NCI-H1694 (cell line): ENCODE measurements around the gene SLC39A6.
"Not testable (repeated sequence)": the region's sequence is repeated elsewhere in the genome, so short reads cannot be mapped to it uniquely, and the experiment has no call there.

ENCODE experiments used
- DNase-seq: peaks from one replicate; lab custom pipeline; 2025; lab: John Stamatoyannopoulos, UW

Gene SLC39A6

DNA sequence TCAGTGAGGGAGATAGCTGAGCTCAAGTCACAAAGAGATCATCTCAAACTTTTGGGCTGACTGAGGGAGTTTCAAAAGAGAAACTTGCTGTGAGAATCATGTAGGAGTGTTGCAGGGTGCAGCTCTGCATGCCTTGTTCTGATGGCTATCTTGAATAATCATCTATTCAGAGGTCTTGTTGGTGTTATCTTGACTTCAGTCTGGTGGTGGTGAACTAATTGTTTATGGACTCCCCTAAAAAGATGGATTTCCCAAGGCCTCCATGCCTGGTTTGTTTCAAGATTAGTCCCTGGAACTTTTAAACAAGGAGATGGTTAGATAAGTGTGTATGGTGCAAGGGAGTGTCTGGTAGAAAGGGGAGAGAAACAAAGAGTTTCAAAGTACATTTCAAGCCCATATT lies 29.8 kb downstream of the SLC39A6 start:
- no peak for DNase-seq

DNA sequence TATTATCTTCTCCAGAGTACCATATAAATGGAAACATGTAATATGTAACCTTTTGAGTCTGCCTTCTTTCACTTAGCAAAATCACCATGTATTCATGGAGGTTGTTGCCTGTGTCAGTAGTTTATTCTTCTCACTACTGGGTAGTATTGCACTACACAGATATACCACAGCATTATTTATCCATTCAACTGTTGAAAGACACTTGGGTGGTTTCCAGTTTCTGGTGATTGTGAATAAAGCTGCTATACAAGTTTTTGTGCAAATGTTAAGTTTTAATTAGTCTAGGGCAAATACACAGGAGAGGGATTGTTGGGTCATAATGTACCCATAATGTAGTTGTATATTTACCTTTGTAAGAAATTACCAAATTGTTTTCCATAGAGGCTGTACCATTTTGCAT lies 32.2 kb downstream of the SLC39A6 start:
- DNase-seq, result no peak

GRCh38 chr18:36095936-36096519 lies 33.1 kb downstream of the SLC39A6 start:
- peak; percentile 51 for DNase-seq

- no peak for DNase-seq
Measured at GRCh38 chr18:36094431-36094830, 34.7 kb downstream of the SLC39A6 start.

DNA sequence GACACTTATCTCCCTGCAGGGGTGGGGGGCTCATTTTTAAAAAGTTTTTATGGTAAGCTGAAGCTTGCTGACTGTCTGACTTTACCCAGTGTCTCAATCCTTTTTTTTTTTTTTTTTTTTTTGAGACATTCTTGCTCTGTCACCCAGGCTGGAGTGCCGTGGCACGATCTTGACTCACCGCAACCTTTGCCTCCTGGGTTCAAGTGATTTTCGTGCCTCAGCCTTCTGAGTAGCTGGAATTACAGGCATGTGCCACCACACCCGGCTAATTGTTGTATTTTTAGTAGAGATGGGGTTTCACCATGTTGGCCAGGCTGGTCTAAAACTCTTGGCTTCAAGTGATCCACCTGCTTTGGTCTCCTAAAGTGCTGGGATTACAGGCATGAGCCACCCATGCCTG lies 37.0 kb downstream of the SLC39A6 start:
- DNase-seq, result not testable (repeated sequence)

- no peak for DNase-seq
Measured at GRCh38 chr18:36089001-36089400, 40.1 kb downstream of the SLC39A6 start.

GRCh38 chr18:36088256-36088655 lies 40.9 kb downstream of the SLC39A6 start:
- no peak for DNase-seq

DNA sequence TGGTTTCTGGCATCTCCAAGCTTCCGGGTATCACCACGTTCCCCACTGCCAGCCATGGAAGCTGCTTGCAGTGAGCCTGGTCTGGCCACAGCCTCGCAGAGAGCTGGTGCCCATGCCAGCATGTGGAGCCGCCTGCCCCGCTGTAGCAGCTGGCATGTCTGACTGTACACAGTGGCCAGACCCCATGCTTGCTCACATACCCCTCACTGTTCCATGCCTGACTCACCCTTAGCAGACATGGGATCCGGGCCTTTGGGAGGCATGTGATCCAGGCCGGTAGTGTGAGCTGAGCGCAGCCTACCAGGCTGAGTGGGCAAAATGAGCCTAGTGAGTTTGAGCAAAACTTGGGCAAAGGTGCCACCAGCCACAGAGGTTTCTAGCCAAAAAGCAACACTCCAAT lies 43.0 kb downstream of the SLC39A6 start:
- DNase-seq, result no peak

- no peak for DNase-seq
Measured at GRCh38 chr18:36085195-36085594, 43.9 kb downstream of the SLC39A6 start.

GRCh38 chr18:36083729-36084128 lies 45.4 kb downstream of the SLC39A6 start:
- no peak for DNase-seq

DNA sequence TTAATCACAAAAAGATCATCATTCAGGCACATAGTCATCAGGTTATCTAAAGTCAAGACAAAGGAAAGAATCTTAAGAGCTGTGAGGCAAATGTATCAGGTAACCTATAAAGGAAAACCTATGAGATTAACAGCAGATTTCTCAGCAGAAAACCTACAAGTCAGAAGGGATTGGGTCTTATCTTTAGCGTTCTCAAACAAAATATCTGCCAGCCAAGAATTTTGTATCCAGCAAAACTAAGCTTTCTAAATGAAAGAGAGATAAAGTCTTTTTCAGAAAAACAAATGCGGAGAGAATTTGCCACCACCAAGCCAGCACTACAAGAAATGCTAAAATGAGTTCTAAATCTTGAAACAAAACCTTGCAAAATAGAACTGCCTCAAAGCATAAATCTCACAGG lies 48.0 kb downstream of the SLC39A6 start:
- DNase-seq, result not testable (repeated sequence)

DNA sequence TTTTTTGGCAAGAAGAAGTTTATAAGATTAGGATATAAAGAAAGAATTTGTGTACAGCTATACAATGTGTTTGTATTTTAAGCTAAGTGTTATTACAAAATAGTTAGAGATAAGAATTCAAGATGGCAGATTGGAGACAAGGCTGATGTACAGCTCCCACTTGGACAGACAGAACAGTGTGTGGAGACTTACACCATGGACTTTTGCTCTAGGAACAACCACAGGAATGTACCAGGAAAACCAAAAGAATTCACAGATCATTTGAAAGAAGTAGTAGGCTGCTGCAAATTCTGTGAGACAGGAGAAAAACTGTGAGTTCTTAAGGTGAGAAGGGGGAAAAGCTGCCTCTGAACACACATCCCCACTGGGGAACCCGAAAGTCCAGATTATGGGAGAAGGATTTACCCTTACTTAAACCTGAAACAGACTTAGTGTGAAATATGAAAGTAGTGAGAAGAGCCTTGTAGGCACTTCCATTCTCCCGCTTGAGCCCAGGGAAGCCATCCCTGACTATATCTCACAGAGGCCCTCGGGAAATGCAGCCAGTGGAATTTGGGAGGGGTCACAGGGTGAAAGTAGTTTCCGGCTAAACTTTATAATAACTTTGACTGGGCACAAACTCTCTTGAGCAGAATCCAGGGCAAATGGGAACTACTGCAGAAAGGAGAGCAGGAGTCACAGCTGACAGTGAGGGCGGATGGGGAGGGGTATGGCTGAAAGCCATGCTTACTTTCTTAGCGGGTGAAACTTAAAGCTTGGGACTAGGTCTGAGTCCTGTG lies 50.2 kb downstream of the SLC39A6 start:
- no peak for DNase-seq

GRCh38 chr18:36077764-36078163 lies 51.4 kb downstream of the SLC39A6 start:
- not testable (repeated sequence) for DNase-seq

DNA sequence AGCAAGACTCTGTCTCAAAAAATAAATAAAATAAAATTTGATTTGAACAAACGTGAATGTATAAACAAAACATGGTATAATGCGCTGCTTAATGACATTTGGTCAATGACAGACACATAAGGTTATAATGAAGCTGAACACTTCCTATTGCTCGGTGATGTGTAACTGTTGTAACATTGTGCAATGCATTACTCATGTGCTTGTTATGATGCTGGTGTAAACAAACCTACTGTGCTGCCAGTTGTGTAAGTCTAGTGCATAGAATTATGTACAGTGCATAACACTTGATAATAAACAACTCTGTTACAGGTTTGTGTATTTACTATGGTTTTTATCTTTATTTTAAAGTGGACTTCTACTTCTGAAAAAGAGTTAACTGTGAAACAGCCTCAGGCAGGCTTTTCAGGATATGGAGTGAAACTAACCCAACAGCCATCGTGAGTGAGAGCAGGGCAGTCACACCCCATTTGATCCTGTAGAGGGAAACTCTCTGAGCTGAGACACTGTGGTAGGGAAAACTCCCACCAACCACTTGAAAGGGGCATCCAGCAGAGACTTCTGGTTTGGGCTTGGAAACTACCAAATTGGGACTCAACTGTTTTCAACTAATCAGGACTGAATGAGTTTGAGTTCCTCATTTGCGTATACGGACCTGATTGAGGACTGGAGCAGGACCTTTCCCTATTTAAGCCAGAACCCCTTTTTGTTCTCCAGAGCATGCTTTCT lies 53.1 kb downstream of the SLC39A6 start:
- DNase-seq, result no peak

GRCh38 chr18:36074435-36074834 lies 54.7 kb downstream of the SLC39A6 start:
- DNase-seq, result no peak

- DNase-seq, result no peak
Measured at GRCh38 chr18:36073676-36074075, 55.5 kb downstream of the SLC39A6 start.

GRCh38 chr18:36072406-36072805 lies 56.7 kb downstream of the SLC39A6 start:
- not testable (repeated sequence) for DNase-seq

DNA sequence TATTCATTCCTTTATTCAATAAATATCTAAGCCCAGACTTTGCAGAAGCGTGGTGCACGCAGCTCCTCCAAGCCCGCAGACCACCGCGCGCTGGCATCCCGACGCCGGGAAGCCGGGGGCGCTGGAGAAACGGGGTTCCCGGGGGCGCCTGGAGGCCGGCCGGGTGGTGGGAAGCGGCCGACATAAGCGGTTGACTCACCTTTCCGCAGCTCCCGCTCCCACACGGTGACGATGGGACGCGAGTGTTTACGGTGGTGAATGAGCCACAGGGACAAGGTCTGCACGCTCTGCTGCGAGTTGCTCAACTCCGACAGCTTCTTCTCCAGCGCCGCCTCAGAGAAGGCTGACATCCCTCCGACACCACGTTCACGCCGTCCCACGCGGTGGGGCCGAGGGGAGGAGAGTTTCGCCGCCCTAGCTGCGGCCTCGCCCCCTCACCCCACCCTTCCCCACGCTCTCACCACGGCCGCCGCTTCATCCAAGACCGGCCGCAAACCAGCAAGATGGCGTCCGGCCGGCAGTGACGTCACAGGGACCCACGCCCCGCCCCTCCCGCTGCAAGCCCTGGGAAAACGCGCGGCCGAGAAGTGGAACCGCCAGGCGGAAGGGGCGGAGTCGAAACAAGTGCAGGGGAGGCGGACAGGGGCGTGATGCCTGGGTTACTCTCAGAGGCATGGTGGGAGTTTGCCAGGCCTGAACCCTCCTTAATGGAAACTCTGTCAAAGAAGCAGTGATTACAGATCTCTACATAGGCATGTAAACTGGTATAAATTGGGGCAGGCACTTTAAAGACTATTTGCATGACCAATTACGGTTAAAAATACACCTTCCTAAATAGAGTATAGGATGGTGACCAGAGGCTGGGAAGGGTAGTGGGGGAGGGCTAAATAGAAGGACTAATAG lies 61.8 kb downstream of the SLC39A6 start, which contains the start of gene RPRD1A:
RPRD1A (minus strand) TSS at position 505 of the 903 bp plus-strand sequence; CDS start at position 350, 155 bp downstream.
- peak; percentile 87 for DNase-seq

- DNase-seq, result no peak
Measured at GRCh38 chr18:36066686-36067054, 62.5 kb downstream of the SLC39A6 start.

GRCh38 chr18:36066001-36066400 lies 63.1 kb downstream of the SLC39A6 start:
- no peak for DNase-seq

DNA sequence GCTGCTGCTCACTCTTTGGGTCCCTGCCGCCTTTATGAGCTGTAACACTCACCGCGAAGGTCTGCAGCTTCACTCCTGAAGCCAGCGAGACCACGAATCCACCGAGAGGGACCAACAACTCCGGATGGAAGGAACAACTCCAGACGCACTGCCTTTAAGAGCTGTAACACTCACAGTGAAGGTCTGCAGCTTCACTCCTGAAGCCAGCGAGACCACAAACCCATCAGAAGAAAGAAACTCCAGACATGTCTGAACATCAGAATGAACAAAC lies 64.4 kb downstream of the SLC39A6 start:
- DNase-seq, result not testable (repeated sequence)
